ENCODE measurements around the gene KLRD1. TPM values are rescaled to one million over a fixed set of nuclear protein-coding genes. Genes with fewer than 3 reads are reported as not detected.
A peak's percentile ranks its signal among the peaks of the same experiment; 100 is the strongest.
"Not testable (repeated sequence)": the region's sequence is repeated elsewhere in the genome, so short reads cannot be mapped to it uniquely, and the experiment has no call there.

KLRD1 gene
- total RNA-seq, 5 donors from 2014 or later (not counting 1 experiment from before 2014, with no cell fraction given), result 9.7 to 29.9 (median 24.4) TPM

- H3K4me1 Mint-ChIP-seq; H3K4me3 ChIP-seq (ENCODE audit: control insufficient read depth in 1 of 2, extremely low read depth in 1 of 2, low read length in 1 of 2); H3K27ac Mint-ChIP-seq; H3K9me3 Mint-ChIP-seq; DNase-seq; H3K27me3 Mint-ChIP-seq; H3K9me3 ChIP-seq; H3K36me3 ChIP-seq (ENCODE audit: control insufficient read depth in 2 of 2, extremely low read depth in 1 of 2, insufficient read depth in 1 of 2, low read length in 1 of 2); H3K4me1 ChIP-seq (ENCODE audit: control insufficient read depth in 1 of 2, extremely low read depth in 1 of 2, insufficient read depth in 2 of 2, low read length in 2 of 2); ATAC-seq (replicated peaks in 1 of 4); CTCF ChIA-PET; H3K27me3 ChIP-seq (replicated peaks in 1 of 2; ENCODE audit: control insufficient read depth in 2 of 2, extremely low read depth in 1 of 2, insufficient read depth in 2 of 2, low read length in 1 of 2); H3K36me3 Mint-ChIP-seq; H3K27ac ChIP-seq (ENCODE audit: low read length); H3K4me3 Mint-ChIP-seq: not testable (repeated sequence)
- POLR2A ChIA-PET, result interaction anchor here in 1 of 2 donors (0.6 kb wide), 1 partner anchor 20 kb away, joined by 4 read pairs; no protein-coding TSS in a partner anchor
- no CpG with 5 or more reads among the region's 2 CpGs for whole genome bisulfite sequencing (ENCODE audit: insufficient coverage)
These were observed 33.3 kb downstream of the KLRD1 start for GRCh38 chr12:10340946-10341345.

GRCh38 chr12:10341892-10342509 is 34.3 kb downstream of the KLRD1 start:
- no peak overlapping the region for H3K27ac Mint-ChIP-seq

GRCh38 chr12:10351457-10351856 is 43.8 kb downstream of the KLRD1 start:
- H3K36me3 ChIP-seq (ENCODE audit: control insufficient read depth in 2 of 2, extremely low read depth in 1 of 2, insufficient read depth in 1 of 2, low read length in 1 of 2); CTCF ChIA-PET; H3K4me1 ChIP-seq (ENCODE audit: control insufficient read depth in 1 of 2, extremely low read depth in 1 of 2, insufficient read depth in 2 of 2, low read length in 2 of 2); H3K4me3 Mint-ChIP-seq; H3K27me3 ChIP-seq (replicated peaks in 1 of 2; ENCODE audit: control insufficient read depth in 2 of 2, extremely low read depth in 1 of 2, insufficient read depth in 2 of 2, low read length in 1 of 2); H3K36me3 Mint-ChIP-seq; ATAC-seq (replicated peaks in 1 of 4); H3K9me3 ChIP-seq; H3K4me3 ChIP-seq (ENCODE audit: control insufficient read depth in 1 of 2, extremely low read depth in 1 of 2, low read length in 1 of 2); DNase-seq; H3K27ac ChIP-seq (ENCODE audit: low read length); H3K4me1 Mint-ChIP-seq: not testable (repeated sequence)
- WGBS (ENCODE audit: insufficient coverage), result no CpG with 5 or more reads among the region's 3 CpGs
- POLR2A ChIA-PET, result interaction anchor here in 1 of 2 donors (0.7 kb wide), 1 partner anchor 8 kb away, joined by 5 read pairs; no protein-coding TSS in a partner anchor
- H3K9me3 Mint-ChIP-seq, result peaks cover 0 to 13% (median 12%) of the 10 kb centered on the region in 3 donors
- H3K27me3 Mint-ChIP-seq, result peaks cover 15 to 23% of the 10 kb centered on the region in 2 donors
- H3K27ac Mint-ChIP-seq, result peak overlapping the region in 1 of 2 donors; percentile 4

More at GRCh38 chr12:10341892-10342509, 34.3 kb downstream of the KLRD1 start:
- Histone ChIP-seq H3K27ac (ENCODE audit: low read length) (no peak overlapping the region), H3K9me3 (no peaks in the 10 kb centered on the region), H3K4me3 (ENCODE audit: control insufficient read depth in 1 of 2, extremely low read depth in 1 of 2, low read length in 1 of 2) (no peak overlapping the region), H3K27me3 (replicated peaks in 1 of 2; ENCODE audit: control insufficient read depth in 2 of 2, extremely low read depth in 1 of 2, insufficient read depth in 2 of 2, low read length in 1 of 2) (no peaks in the 10 kb centered on the region), H3K4me1 (ENCODE audit: control insufficient read depth in 1 of 2, extremely low read depth in 1 of 2, insufficient read depth in 2 of 2, low read length in 2 of 2) (no peaks in the 10 kb centered on the region), H3K36me3 (ENCODE audit: control insufficient read depth in 2 of 2, extremely low read depth in 1 of 2, insufficient read depth in 1 of 2, low read length in 1 of 2) (no peaks in the 10 kb centered on the region)
- no peaks in the 10 kb centered on the region for H3K27me3 Mint-ChIP-seq
- CTCF ChIA-PET, result interaction anchor here (0.7 to 1.0 kb wide), 2 partner anchors 106 to 1014 kb away, joined by 3 to 11 read pairs; no protein-coding TSS in a partner anchor
- H3K4me3 Mint-ChIP-seq, result no peak overlapping the region
- POLR2A ChIA-PET, result no interaction called here
- no peak for ATAC-seq (replicated peaks in 1 of 4)
- no peak for DNase-seq
- H3K36me3 Mint-ChIP-seq, result no peaks in the 10 kb centered on the region
- H3K4me1 Mint-ChIP-seq, result peaks cover 0 to 7% (median 0%) of the 10 kb centered on the region in 3 donors
- no peaks in the 10 kb centered on the region for H3K9me3 Mint-ChIP-seq
- no CpG with 5 or more reads among the region's 1 CpG for WGBS (ENCODE audit: insufficient coverage)

- WGBS (ENCODE audit: insufficient coverage), result no CpG with 5 or more reads among the region's 4 CpGs
- DNase-seq, result no peak
- ChIA-PET POLR2A (no interaction called here), CTCF (no interaction called here)
- Mint-ChIP-seq H3K9me3 (peaks cover 0 to 8% (median 7%) of the 10 kb centered on the region in 3 donors), H3K4me3 (no peak overlapping the region), H3K27me3 (peaks cover 15 to 23% of the 10 kb centered on the region in 2 donors), H3K4me1 (peaks cover 0 to under 1% (median 0%) of the 10 kb centered on the region in 3 donors), H3K27ac (no peak overlapping the region), H3K36me3 (peaks cover 3% of the 10 kb centered on the region)
- Histone ChIP-seq H3K9me3 (no peaks in the 10 kb centered on the region), H3K27me3 (replicated peaks in 1 of 2; ENCODE audit: control insufficient read depth in 2 of 2, extremely low read depth in 1 of 2, insufficient read depth in 2 of 2, low read length in 1 of 2) (peaks cover 0 to 10% of the 10 kb centered on the region in 2 experiments), H3K4me3 (ENCODE audit: control insufficient read depth in 1 of 2, extremely low read depth in 1 of 2, low read length in 1 of 2) (no peak overlapping the region), H3K36me3 (ENCODE audit: control insufficient read depth in 2 of 2, extremely low read depth in 1 of 2, insufficient read depth in 1 of 2, low read length in 1 of 2) (no peaks in the 10 kb centered on the region), H3K27ac (ENCODE audit: low read length) (no peak overlapping the region), H3K4me1 (ENCODE audit: control insufficient read depth in 1 of 2, extremely low read depth in 1 of 2, insufficient read depth in 2 of 2, low read length in 2 of 2) (peaks cover 0 to 5% of the 10 kb centered on the region in 2 experiments)
- no peak for ATAC-seq (replicated peaks in 1 of 4)
These were observed 46.4 kb downstream of the KLRD1 start for GRCh38 chr12:10354071-10354470.

GRCh38 chr12:10354502-10354901 is 46.8 kb downstream of the KLRD1 start:
- ChIA-PET POLR2A (no interaction called here), CTCF (no interaction called here)
- WGBS (ENCODE audit: insufficient coverage), result no CpG with 5 or more reads among the region's 2 CpGs

GRCh38 chr12:10358131-10358530 is 50.5 kb downstream of the KLRD1 start:
- no peaks in the 10 kb centered on the region for H3K9me3 Mint-ChIP-seq
- Histone ChIP-seq H3K4me1 (ENCODE audit: control insufficient read depth in 1 of 2, extremely low read depth in 1 of 2, insufficient read depth in 2 of 2, low read length in 2 of 2) (peaks cover 2 to 8% of the 10 kb centered on the region in 2 experiments), H3K27ac (ENCODE audit: low read length) (no peak overlapping the region), H3K9me3 (no peaks in the 10 kb centered on the region), H3K4me3 (ENCODE audit: control insufficient read depth in 1 of 2, extremely low read depth in 1 of 2, low read length in 1 of 2) (no peak overlapping the region), H3K36me3 (ENCODE audit: control insufficient read depth in 2 of 2, extremely low read depth in 1 of 2, insufficient read depth in 1 of 2, low read length in 1 of 2) (no peaks in the 10 kb centered on the region), H3K27me3 (replicated peaks in 1 of 2; ENCODE audit: control insufficient read depth in 2 of 2, extremely low read depth in 1 of 2, insufficient read depth in 2 of 2, low read length in 1 of 2) (peaks cover 0 to 10% of the 10 kb centered on the region in 2 experiments)
- H3K36me3 Mint-ChIP-seq, result peaks cover 3% of the 10 kb centered on the region
- WGBS (ENCODE audit: insufficient coverage), result 83% methylated on average over 5 of the region's 5 CpGs
- no peak overlapping the region for H3K4me3 Mint-ChIP-seq
- no peak overlapping the region for H3K27ac Mint-ChIP-seq
- ChIA-PET POLR2A (no interaction called here), CTCF (no interaction called here)
- no peak for ATAC-seq (replicated peaks in 1 of 4)
- no peak for DNase-seq
- peaks cover 11 to 27% (median 22%) of the 10 kb centered on the region in 3 donors for H3K4me1 Mint-ChIP-seq
- H3K27me3 Mint-ChIP-seq, result peaks cover 0 to 6% of the 10 kb centered on the region in 2 donors

More at GRCh38 chr12:10354502-10354901, 46.8 kb downstream of the KLRD1 start:
- H3K27ac ChIP-seq (ENCODE audit: low read length), result no peak overlapping the region
- Mint-ChIP-seq H3K4me1 (peaks cover 0 to 3% (median 0%) of the 10 kb centered on the region in 3 donors), H3K4me3 (no peak overlapping the region), H3K27ac (no peak overlapping the region), H3K9me3 (peaks cover 0 to 8% (median 7%) of the 10 kb centered on the region in 3 donors), H3K27me3 (peaks cover 15 to 23% of the 10 kb centered on the region in 2 donors), H3K36me3 (peaks cover 3% of the 10 kb centered on the region)
- H3K4me1 ChIP-seq (ENCODE audit: control insufficient read depth in 1 of 2, extremely low read depth in 1 of 2, insufficient read depth in 2 of 2, low read length in 2 of 2), result peaks cover 0 to 5% of the 10 kb centered on the region in 2 experiments
- H3K9me3 ChIP-seq, result no peaks in the 10 kb centered on the region
- H3K4me3 ChIP-seq (ENCODE audit: control insufficient read depth in 1 of 2, extremely low read depth in 1 of 2, low read length in 1 of 2), result no peak overlapping the region
- no peak for ATAC-seq (replicated peaks in 1 of 4)
- peaks cover 0 to 10% of the 10 kb centered on the region in 2 experiments for H3K27me3 ChIP-seq (replicated peaks in 1 of 2; ENCODE audit: control insufficient read depth in 2 of 2, extremely low read depth in 1 of 2, insufficient read depth in 2 of 2, low read length in 1 of 2)
- H3K36me3 ChIP-seq (ENCODE audit: control insufficient read depth in 2 of 2, extremely low read depth in 1 of 2, insufficient read depth in 1 of 2, low read length in 1 of 2), result no peaks in the 10 kb centered on the region
- DNase-seq, result no peak

All from T-cell (primary cell).